Vagina (tissue), 2 donors: Measurements from ENCODE around the gene CEBPZOS. TPM values are rescaled to one million over a fixed set of nuclear protein-coding genes. Genes with fewer than 3 reads are reported as not detected.
"Not testable (repeated sequence)": the region's sequence is repeated elsewhere in the genome, so short reads cannot be mapped to it uniquely, and the experiment has no call there.

Source experiments
- DNase-seq, 2 donors: peaks; one replicate each; pipeline ENCODE4 v3.0.0-alpha.2; 2017; ENCODE audit errors: extremely low spot score in 2 of 2
- H3K27ac ChIP-seq: fragments of 200-600 bp; sonication (generic); one replicate; pipeline ENCODE4 v1.5.1; 2019
- H3K27me3 ChIP-seq: fragments of 200-600 bp; sonication (generic); one replicate; pipeline ENCODE4 v1.5.1; 2019
- H3K36me3 ChIP-seq, 2 donors: fragments of 200-600 bp; sonication (generic); one replicate each; pipeline ENCODE4 v1.5.1; 2017 to 2019
- H3K4me1 ChIP-seq: fragments of 200-600 bp; sonication (generic); one replicate; pipeline ENCODE4 v1.5.1; 2019
- H3K4me3 ChIP-seq, 2 donors: fragments of 200-600 bp; sonication (generic); 1 replicate in 1 of 2; 2 replicates in 1 of 2; pipeline ENCODE4 v1.5.1; 2016 to 2019
- H3K9me3 ChIP-seq: fragments of 200-600 bp; sonication (generic); one replicate; pipeline ENCODE4 v1.5.1; 2019
- POLR2A ChIP-seq, 2 donors: fragments of 450-650 bp; IDR thresholded peaks; one replicate each; pipeline ENCODE4 v1.6.1; 2017; ENCODE audit warnings: antibody characterized with exemption in 2 of 2, mild to moderate bottlenecking in 2 of 2, moderate library complexity in 2 of 2
- POLR2AphosphoS5 ChIP-seq, 2 donors: sonication (generic); formaldehyde crosslinking; IDR thresholded peaks; one replicate each; pipeline ENCODE4 v1.9.0; 2017; ENCODE audit warnings: antibody characterized with exemption in 2 of 2, mild to moderate bottlenecking in 2 of 2, low read depth in 1 of 2; ENCODE audit not compliant: insufficient read depth in 1 of 2
- intact Hi-C: fragments of 100-400 bp; cut with DNase I; formaldehyde crosslinking; loops from one replicate; pipeline ENCODE4 v1.15.1; 2023
- total RNA-seq: library from RNA; depleted of rRNA; stranded (reverse); fragments of >200 nt; gene quantifications from one replicate; pipeline ENCODE4 v1.2.3, GENCODE V29; 2016
- TF ChIP-seq, protein P1 (sequence below), 3 experiments: fragments of 450-650 bp in 2 of 3; fragments of 200-600 bp in 1 of 3; sonication (generic) in 1 of 3; IDR thresholded peaks; one replicate each; pipeline ENCODE4 v1.5.1; 2017 to 2019; ENCODE audit warnings: antibody characterized with exemption in 3 of 3, mild to moderate bottlenecking in 2 of 3, moderate library complexity in 2 of 3

CEBPZOS gene
- total RNA-seq, 1 donor from 2014 or later: 23.6 TPM

DNA sequence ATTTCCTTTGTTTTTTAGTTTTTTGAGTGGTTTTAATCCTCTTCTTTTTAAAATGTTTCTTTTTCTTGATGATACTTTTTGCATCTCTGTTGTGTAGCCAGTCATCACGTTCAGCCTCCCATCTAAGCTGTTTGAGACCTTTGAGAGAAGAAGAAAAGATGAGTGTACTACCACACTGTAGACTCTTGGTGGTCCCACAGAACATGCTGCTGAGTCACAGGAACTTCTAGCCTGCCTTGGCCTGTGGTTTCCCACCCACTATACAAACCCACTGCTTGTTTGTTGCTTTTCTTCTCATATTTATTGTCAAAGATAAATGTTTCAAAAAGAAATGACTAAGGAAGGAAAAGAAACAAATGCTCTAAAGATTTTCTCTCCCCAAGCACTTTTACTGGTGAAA is 5.5 kb downstream of the CEBPZOS start:
- intact Hi-C loops: no loop called here
- no peak overlapping the region for H3K4me3 ChIP-seq
- H3K36me3 ChIP-seq: peaks cover 3 to 61% of the 10 kb centered on the region in 2 donors
- peaks cover 21% of the 10 kb centered on the region for H3K4me1 ChIP-seq
- DNase-seq: no peak
- TF ChIP-seq, protein P1, sequence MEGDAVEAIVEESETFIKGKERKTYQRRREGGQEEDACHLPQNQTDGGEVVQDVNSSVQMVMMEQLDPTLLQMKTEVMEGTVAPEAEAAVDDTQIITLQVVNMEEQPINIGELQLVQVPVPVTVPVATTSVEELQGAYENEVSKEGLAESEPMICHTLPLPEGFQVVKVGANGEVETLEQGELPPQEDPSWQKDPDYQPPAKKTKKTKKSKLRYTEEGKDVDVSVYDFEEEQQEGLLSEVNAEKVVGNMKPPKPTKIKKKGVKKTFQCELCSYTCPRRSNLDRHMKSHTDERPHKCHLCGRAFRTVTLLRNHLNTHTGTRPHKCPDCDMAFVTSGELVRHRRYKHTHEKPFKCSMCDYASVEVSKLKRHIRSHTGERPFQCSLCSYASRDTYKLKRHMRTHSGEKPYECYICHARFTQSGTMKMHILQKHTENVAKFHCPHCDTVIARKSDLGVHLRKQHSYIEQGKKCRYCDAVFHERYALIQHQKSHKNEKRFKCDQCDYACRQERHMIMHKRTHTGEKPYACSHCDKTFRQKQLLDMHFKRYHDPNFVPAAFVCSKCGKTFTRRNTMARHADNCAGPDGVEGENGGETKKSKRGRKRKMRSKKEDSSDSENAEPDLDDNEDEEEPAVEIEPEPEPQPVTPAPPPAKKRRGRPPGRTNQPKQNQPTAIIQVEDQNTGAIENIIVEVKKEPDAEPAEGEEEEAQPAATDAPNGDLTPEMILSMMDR (IDR thresholded peaks at IDR 0.05): no peak
- no peak for TF ChIP-seq POLR2AphosphoS5 (IDR thresholded peaks at IDR 0.05; ENCODE audit: insufficient read depth in 1 of 2, low read depth in 1 of 2)
- no peak for TF ChIP-seq POLR2A (IDR thresholded peaks at IDR 0.05)
- H3K9me3 ChIP-seq: no peaks in the 10 kb centered on the region
- no peak overlapping the region for H3K27ac ChIP-seq
- no peaks in the 10 kb centered on the region for H3K27me3 ChIP-seq

GRCh38 chr2:37203708-37204107 is 7.4 kb downstream of the CEBPZOS start:
- H3K36me3 ChIP-seq: peaks cover 3 to 79% of the 10 kb centered on the region in 2 donors

GRCh38 chr2:37205071-37205661 is 8.9 kb downstream of the CEBPZOS start:
- peaks cover 3 to 93% of the 10 kb centered on the region in 2 donors for H3K36me3 ChIP-seq
- H3K27ac ChIP-seq, H3K4me1 ChIP-seq, intact Hi-C loops, H3K4me3 ChIP-seq, DNase-seq, H3K27me3 ChIP-seq, H3K9me3 ChIP-seq: not testable (repeated sequence)

More at GRCh38 chr2:37203708-37204107, 7.4 kb downstream of the CEBPZOS start:
- peaks cover 3% of the 10 kb centered on the region for H3K9me3 ChIP-seq
- TF ChIP-seq, protein P1 (IDR thresholded peaks at IDR 0.05): no peak
- TF ChIP-seq POLR2AphosphoS5 (IDR thresholded peaks at IDR 0.05; ENCODE audit: insufficient read depth in 1 of 2, low read depth in 1 of 2) (no peak), POLR2A (IDR thresholded peaks at IDR 0.05) (no peak)
- intact Hi-C loops: no loop called here
- no peak for DNase-seq
- no peak overlapping the region for H3K4me3 ChIP-seq
- no peaks in the 10 kb centered on the region for H3K27me3 ChIP-seq
- H3K27ac ChIP-seq: no peak overlapping the region
- H3K4me1 ChIP-seq: peaks cover 4% of the 10 kb centered on the region

GRCh38 chr2:37205689-37206341 is 9.5 kb downstream of the CEBPZOS start:
- intact Hi-C loops: no loop called here
- no peak for DNase-seq
- Histone ChIP-seq H3K27me3 (no peaks in the 10 kb centered on the region), H3K36me3 (peaks cover 2 to 94% of the 10 kb centered on the region in 2 donors), H3K9me3 (peaks cover 3% of the 10 kb centered on the region), H3K4me3 (no peak overlapping the region), H3K4me1 (no peaks in the 10 kb centered on the region), H3K27ac (no peak overlapping the region)
- TF ChIP-seq, protein P1 (IDR thresholded peaks at IDR 0.05): no peak
- TF ChIP-seq POLR2AphosphoS5 (IDR thresholded peaks at IDR 0.05; ENCODE audit: insufficient read depth in 1 of 2, low read depth in 1 of 2) (no peak), POLR2A (IDR thresholded peaks at IDR 0.05) (no peak)

GRCh38 chr2:37206760-37207159 is 10.5 kb downstream of the CEBPZOS start:
- intact Hi-C loops, DNase-seq, H3K4me1 ChIP-seq, H3K27me3 ChIP-seq, H3K27ac ChIP-seq, H3K9me3 ChIP-seq, H3K4me3 ChIP-seq: not testable (repeated sequence)
- H3K36me3 ChIP-seq: peaks cover 0 to 94% of the 10 kb centered on the region in 2 donors

DNA sequence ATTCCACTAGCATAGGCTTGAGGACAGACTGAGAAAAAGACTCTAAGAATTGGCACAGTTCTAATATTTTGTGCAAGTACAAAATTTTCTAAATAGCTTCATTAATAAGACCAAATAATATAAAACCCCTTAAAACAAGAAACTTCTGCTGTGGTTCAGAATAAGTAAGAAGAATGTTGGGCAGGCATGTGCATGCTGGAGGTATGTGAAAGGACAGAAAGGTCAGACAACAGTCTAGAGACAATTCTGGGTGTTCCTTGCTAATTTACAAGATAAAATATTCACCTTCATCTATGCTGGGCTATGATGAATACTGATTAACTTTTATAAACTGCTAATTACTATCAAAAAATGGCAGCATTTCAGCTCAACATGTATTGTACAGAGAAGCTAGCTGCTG is 14.9 kb downstream of the CEBPZOS start:
- H3K9me3 ChIP-seq: peaks cover 3% of the 10 kb centered on the region
- intact Hi-C loops: no loop called here
- H3K27ac ChIP-seq: no peak overlapping the region
- TF ChIP-seq POLR2A (IDR thresholded peaks at IDR 0.05): no peak
- TF ChIP-seq POLR2AphosphoS5 (IDR thresholded peaks at IDR 0.05; ENCODE audit: insufficient read depth in 1 of 2, low read depth in 1 of 2): no peak
- TF ChIP-seq, protein P1 (IDR thresholded peaks at IDR 0.05): no peak
- H3K27me3 ChIP-seq: no peaks in the 10 kb centered on the region
- H3K4me1 ChIP-seq: no peaks in the 10 kb centered on the region
- peaks cover 0 to 86% of the 10 kb centered on the region in 2 donors for H3K36me3 ChIP-seq
- H3K4me3 ChIP-seq: no peak overlapping the region
- DNase-seq: no peak
